SH-SY5Y (cell line): ENCODE results near the gene FOS.

ENCODE experiments used
- GATA2 ChIP-seq: IDR thresholded peaks from 2 replicates; pipeline ENCODE4 v1.6.1; 2011; ENCODE audit warnings: mild to moderate bottlenecking, low read depth, low read length
- GATA3 ChIP-seq: IDR thresholded peaks from 2 replicates; pipeline ENCODE4 v1.6.1; 2011; ENCODE audit warnings: low read depth, mild to moderate bottlenecking, low read length, moderate library complexity

- TF ChIP-seq GATA2 (no peak), GATA3 (no peak)
These were observed 29.2 kb upstream of the FOS start for GRCh38 chr14:75249251-75249957.
